ENCODE measurements around the gene DGKZ. TPM values are rescaled to one million over a fixed set of nuclear protein-coding genes. Genes with fewer than 3 reads are reported as not detected.

The DGKZ gene
- total and polyA plus RNA-seq, 2 donors (not counting 3 experiments of a cell fraction or from before 2014, with no cell fraction given) = 88.8 to 127 TPM

GRCh38 chr11:46421257-46421880 lies 74.1 kb downstream of the DGKZ start:
- H3K27me3 ChIP-seq (ENCODE audit: control insufficient read depth in 2 of 2, insufficient read depth in 2 of 2, low read length in 2 of 2) = no peaks in the 10 kb centered on the region
- BruUV-seq (replicated peaks) = no TSS peak
- FAIRE-seq (no peak), DNase-seq (ENCODE audit: low read depth, low spot score) (no peak)
- ChIA-PET POLR2A (interaction anchor here (0.5 kb wide), 1 partner anchor 21 kb away, joined by 3 read pairs; no protein-coding TSS in a partner anchor), CTCF (no interaction called here)
- H3K9me1 ChIP-seq (replicated peaks; ENCODE audit: control insufficient read depth, extremely low read depth, insufficient read depth, low read length) = no peaks in the 10 kb centered on the region
- TF ChIP-seq EZH2 (IDR thresholded peaks at IDR 0.05; ENCODE audit: borderline replicate concordance, low read depth, low read length, severe bottlenecking) (no peak), MYC (IDR thresholded peaks at IDR 0.05; ENCODE audit: low read depth, low read length) (no peak)
- no peak overlapping the region for H2AFZ ChIP-seq (ENCODE audit: low read depth, low read length)
- H3K4me2 ChIP-seq (ENCODE audit: insufficient read depth, low read length) = no peak overlapping the region
- intact Hi-C loops (cut with micrococcal nuclease) = no loop called here
- no peaks in the 10 kb centered on the region for H3K79me2 ChIP-seq (ENCODE audit: control insufficient read depth, insufficient read depth, low read length)
- H3K27ac ChIP-seq (ENCODE audit: insufficient read depth, low read depth, low read length) = no peak overlapping the region
- H4K20me1 ChIP-seq (replicated peaks; ENCODE audit: control insufficient read depth, extremely low read depth, insufficient read depth, low read length) = no peaks in the 10 kb centered on the region
- H3K36me3 ChIP-seq (ENCODE audit: control insufficient read depth in 2 of 2, extremely low read depth in 1 of 2, insufficient read depth in 2 of 2, low read length in 2 of 2) = peaks cover 0 to 8% of the 10 kb centered on the region in 2 experiments
- H3K9me3 ChIP-seq (replicated peaks; ENCODE audit: control insufficient read depth, insufficient read depth, low read length) = no peaks in the 10 kb centered on the region
- no peak overlapping the region for H3K4me3 ChIP-seq (replicated peaks in 1 of 3; ENCODE audit: insufficient read depth in 1 of 3, low read depth in 1 of 3, low read length in 3 of 3)
- no peaks in the 10 kb centered on the region for H3K4me1 ChIP-seq (ENCODE audit: control insufficient read depth, extremely low read depth, insufficient read depth, low read length)
- no peak overlapping the region for H3K9ac ChIP-seq (replicated peaks; ENCODE audit: extremely low read depth, insufficient read depth, low read length)
- dilution Hi-C loops (cut with MboI; ENCODE audit: extremely low pct_ligation_motif_present, low sequenced_read_pairs) = no loop called here

GRCh38 chr11:46422588-46422987 lies 75.3 kb downstream of the DGKZ start:
- H3K4me2 ChIP-seq (ENCODE audit: insufficient read depth, low read length) = no peak overlapping the region
- H2AFZ ChIP-seq (ENCODE audit: low read depth, low read length) = no peak overlapping the region
- H3K36me3 ChIP-seq (ENCODE audit: control insufficient read depth in 2 of 2, extremely low read depth in 1 of 2, insufficient read depth in 2 of 2, low read length in 2 of 2) = peaks cover 0 to 3% of the 10 kb centered on the region in 2 experiments
- ChIA-PET CTCF (interaction anchor here (1.2 to 1.4 kb wide), 2 partner anchors 68 to 107 kb away, joined by 3 to 6 read pairs; no protein-coding TSS in a partner anchor), POLR2A (no interaction called here)
- H3K9me3 ChIP-seq (replicated peaks; ENCODE audit: control insufficient read depth, insufficient read depth, low read length) = no peaks in the 10 kb centered on the region
- intact Hi-C loops (cut with micrococcal nuclease) = no loop called here
- DNase-seq (ENCODE audit: low read depth, low spot score) = no peak
- no peaks in the 10 kb centered on the region for H3K79me2 ChIP-seq (ENCODE audit: control insufficient read depth, insufficient read depth, low read length)
- no peaks in the 10 kb centered on the region for H3K27me3 ChIP-seq (ENCODE audit: control insufficient read depth in 2 of 2, insufficient read depth in 2 of 2, low read length in 2 of 2)
- no peak overlapping the region for H3K27ac ChIP-seq (ENCODE audit: insufficient read depth, low read depth, low read length)
- no peaks in the 10 kb centered on the region for H3K4me1 ChIP-seq (ENCODE audit: control insufficient read depth, extremely low read depth, insufficient read depth, low read length)
- peak; percentile 18 for FAIRE-seq
- no peak overlapping the region for H3K4me3 ChIP-seq (replicated peaks in 1 of 3; ENCODE audit: insufficient read depth in 1 of 3, low read depth in 1 of 3, low read length in 3 of 3)
- no peaks in the 10 kb centered on the region for H3K9me1 ChIP-seq (replicated peaks; ENCODE audit: control insufficient read depth, extremely low read depth, insufficient read depth, low read length)
- no TSS peak for BruUV-seq (replicated peaks)
- TF ChIP-seq FOS (IDR thresholded peaks at IDR 0.05; ENCODE audit: borderline replicate concordance, insufficient read depth, low read length) (no peak), JUN (IDR thresholded peaks at IDR 0.05; ENCODE audit: borderline replicate concordance, insufficient read depth, insufficient read length, low read depth) (no peak), GATA2 (IDR thresholded peaks at IDR 0.05; ENCODE audit: insufficient read depth, insufficient read length, low read depth, low read length) (no peak), MAX (IDR thresholded peaks at IDR 0.05; ENCODE audit: insufficient read depth, insufficient read length) (no peak), MYC (IDR thresholded peaks at IDR 0.05; ENCODE audit: low read depth, low read length) (no peak)
- H3K9ac ChIP-seq (replicated peaks; ENCODE audit: extremely low read depth, insufficient read depth, low read length) = no peak overlapping the region
- no peaks in the 10 kb centered on the region for H4K20me1 ChIP-seq (replicated peaks; ENCODE audit: control insufficient read depth, extremely low read depth, insufficient read depth, low read length)
- dilution Hi-C loops (cut with MboI; ENCODE audit: extremely low pct_ligation_motif_present, low sequenced_read_pairs) = no loop called here
